GM19438 (cell line): ENCODE data around the gene FAF1.

Experiments used
- ATAC-seq: cut with Tn5 transposase; IDR thresholded peaks from one replicate; pipeline ENCODE4 v1.9.1; 2021; ENCODE audit warnings: low read depth; ENCODE audit not compliant: unreplicated experiment

FAF1 gene

GRCh38 chr1:50523548-50523947 lies 436.5 kb downstream of the FAF1 start:
- ATAC-seq: no peak

- no peak for ATAC-seq
These were observed 437.2 kb downstream of the FAF1 start for GRCh38 chr1:50522691-50523342.

GRCh38 chr1:50521703-50522102 lies 438.4 kb downstream of the FAF1 start:
- ATAC-seq: no peak

GRCh38 chr1:50517488-50517887 lies 442.6 kb downstream of the FAF1 start:
- no peak for ATAC-seq

GRCh38 chr1:50516056-50516455 lies 444.0 kb downstream of the FAF1 start:
- no peak for ATAC-seq

GRCh38 chr1:50508040-50508586 lies 452.0 kb downstream of the FAF1 start:
- no peak for ATAC-seq

GRCh38 chr1:50505427-50505826 lies 454.6 kb downstream of the FAF1 start:
- ATAC-seq: no peak

GRCh38 chr1:50503515-50503914 lies 456.6 kb downstream of the FAF1 start:
- ATAC-seq: no peak

GRCh38 chr1:50502147-50502546 lies 457.9 kb downstream of the FAF1 start:
- no peak for ATAC-seq

- no peak for ATAC-seq
These were observed 463.1 kb downstream of the FAF1 start for GRCh38 chr1:50497007-50497406.

- no peak for ATAC-seq
These were observed 466.4 kb downstream of the FAF1 start for GRCh38 chr1:50493710-50494109.

GRCh38 chr1:50492142-50492541 lies 467.9 kb downstream of the FAF1 start:
- ATAC-seq: no peak

- no peak for ATAC-seq
These were observed 468.9 kb downstream of the FAF1 start for GRCh38 chr1:50491142-50491541.

GRCh38 chr1:50490640-50491039 lies 469.4 kb downstream of the FAF1 start:
- ATAC-seq: no peak

GRCh38 chr1:50488876-50489275 lies 471.2 kb downstream of the FAF1 start:
- no peak for ATAC-seq

- no peak for ATAC-seq
These were observed 471.7 kb downstream of the FAF1 start for GRCh38 chr1:50488356-50488755.

GRCh38 chr1:50487725-50488124 lies 472.3 kb downstream of the FAF1 start:
- no peak for ATAC-seq

- ATAC-seq: no peak
These were observed 478.8 kb downstream of the FAF1 start for GRCh38 chr1:50481142-50481736.

- no peak for ATAC-seq
These were observed 483.3 kb downstream of the FAF1 start for GRCh38 chr1:50476800-50477199.

- no peak for ATAC-seq
These were observed 484.9 kb downstream of the FAF1 start for GRCh38 chr1:50474859-50475809.

GRCh38 chr1:50473513-50473912 lies 486.6 kb downstream of the FAF1 start:
- no peak for ATAC-seq
